Spleen (tissue), 7 donors: ENCODE measurements around the gene PSMC6.

ENCODE experiments used
- CTCF ChIP-seq, 11 experiments: fragments of 200-600 bp in 7 of 11; fragments of 450-650 bp in 4 of 11; sonication (generic) in 4 of 11; IDR thresholded peaks in 8 of 11; conservative IDR thresholded peaks in 3 of 11; 1 replicate in 7 of 11; 2 replicates in 4 of 11; pipeline versions ENCODE4 v1.4.0 to v1.8.0; 2016 to 2021; ENCODE audit warnings: antibody characterized with exemption in 11 of 11, inconsistent platforms in 4 of 11, mild to moderate bottlenecking in 1 of 11
- POLR2A ChIP-seq, 3 donors: fragments of 450-650 bp; IDR thresholded peaks; one replicate each; pipeline ENCODE4 v1.5.1; 2017; ENCODE audit warnings: antibody characterized with exemption in 3 of 3, mild to moderate bottlenecking in 1 of 3
- donor health status: DM: no; HTN: no; CAD: no; lungs with moderate emphysema.
- donor health status: DM: no; HTN: no; CAD: no.
- donor health status: DM: no; HTN: no; CAD: no.

GRCh38 chr14:52660325-52660724, 46.7 kb upstream of the PSMC6 start:
- TF ChIP-seq CTCF (IDR thresholded peaks at IDR 0.05 in 8 of 11, conservative IDR thresholded peaks at IDR 0.05 in 3 of 11) (no peak), POLR2A (IDR thresholded peaks at IDR 0.05) (no peak)
